ENCODE measurements around the gene STRAP.

The STRAP gene

GRCh38 chr12:15882118-15882971, at the start of gene STRAP:
Gene STRAP, plus strand, starts transcription at chr12:15882387. Its CDS starts 321 bp downstream, at chr12:15882708.
- in situ Hi-C loops (cut with HindIII; ENCODE audit: low sequenced_read_pairs) = no loop called here

DNA sequence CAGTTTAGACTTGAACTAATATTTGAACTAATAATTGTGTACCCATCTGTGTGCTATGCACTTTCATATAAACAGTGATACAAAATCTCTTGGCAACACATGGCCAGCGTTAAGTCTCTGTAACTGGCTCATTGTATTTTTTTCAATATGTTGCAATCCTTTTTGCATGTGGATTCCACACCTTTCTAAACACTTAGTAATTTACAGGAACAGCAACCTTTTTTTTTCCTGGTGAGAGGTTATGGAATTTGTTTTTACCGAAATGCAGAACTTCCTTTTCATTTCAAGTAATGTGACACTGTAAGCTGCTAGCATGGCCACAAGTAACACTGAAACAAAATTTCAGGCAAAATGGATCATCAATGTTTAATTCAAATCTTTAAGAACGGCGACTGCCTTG, 47.6 kb upstream of the STRAP start:
- in situ Hi-C loops (cut with HindIII; ENCODE audit: low sequenced_read_pairs) = loop anchor here (25.0 kb wide), 1 partner anchor 272 kb away; no protein-coding TSS in a partner anchor

DNA sequence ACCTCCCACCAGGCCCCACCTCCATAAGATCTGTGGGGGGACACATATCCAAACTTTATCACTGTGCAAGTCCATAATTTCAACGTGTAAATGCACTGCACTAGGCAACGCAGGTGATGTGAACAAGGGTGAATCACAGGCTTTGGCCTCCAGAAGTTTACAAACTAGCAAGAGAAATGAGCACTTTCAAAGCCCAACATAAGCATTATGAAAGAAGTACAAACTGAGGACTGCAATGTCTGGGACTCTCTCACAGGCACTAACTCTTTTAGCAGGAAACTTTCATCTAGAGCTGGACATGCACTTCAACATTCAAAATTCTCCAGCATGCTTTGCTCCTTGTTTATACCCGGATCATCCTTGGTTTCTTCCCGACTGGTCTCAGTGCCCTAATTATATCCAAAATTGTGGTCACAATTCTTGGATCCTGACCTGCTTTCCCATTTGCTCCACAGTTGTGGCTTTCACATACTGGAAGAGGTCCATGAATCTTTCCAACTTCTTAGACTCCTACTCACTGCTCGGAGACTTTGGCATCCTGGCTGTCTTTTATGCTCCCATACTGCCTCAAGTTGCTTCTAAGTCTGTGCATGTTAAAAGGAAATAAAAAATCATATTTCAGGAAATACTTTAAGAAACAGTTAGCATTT, 44.9 kb upstream of the STRAP start:
- in situ Hi-C loops (cut with HindIII; ENCODE audit: low sequenced_read_pairs) = loop anchor here (25.0 kb wide), 1 partner anchor 275 kb away; no protein-coding TSS in a partner anchor

DNA sequence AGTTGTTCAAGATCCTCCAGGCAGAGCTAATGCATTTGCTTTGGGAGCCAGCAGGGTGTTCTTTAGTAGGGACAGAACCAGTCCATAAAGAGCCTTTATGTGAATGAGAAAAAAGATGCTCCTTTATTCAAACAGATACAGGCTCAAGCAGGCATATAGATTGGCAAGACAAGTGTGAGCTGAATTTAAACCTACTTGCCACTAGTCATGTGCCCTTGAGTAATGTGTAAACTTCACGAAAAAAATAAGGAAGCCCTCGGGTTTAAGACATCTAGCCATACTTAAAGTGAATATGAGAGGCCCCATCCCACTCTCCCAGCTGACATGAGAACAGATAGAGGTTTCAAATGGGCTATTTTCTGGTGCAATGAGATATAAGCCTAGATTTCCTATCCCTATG, 43.1 kb upstream of the STRAP start:
- in situ Hi-C loops (cut with HindIII; ENCODE audit: low sequenced_read_pairs) = loop anchor here (25.0 kb wide), 1 partner anchor 277 kb away; no protein-coding TSS in a partner anchor

DNA sequence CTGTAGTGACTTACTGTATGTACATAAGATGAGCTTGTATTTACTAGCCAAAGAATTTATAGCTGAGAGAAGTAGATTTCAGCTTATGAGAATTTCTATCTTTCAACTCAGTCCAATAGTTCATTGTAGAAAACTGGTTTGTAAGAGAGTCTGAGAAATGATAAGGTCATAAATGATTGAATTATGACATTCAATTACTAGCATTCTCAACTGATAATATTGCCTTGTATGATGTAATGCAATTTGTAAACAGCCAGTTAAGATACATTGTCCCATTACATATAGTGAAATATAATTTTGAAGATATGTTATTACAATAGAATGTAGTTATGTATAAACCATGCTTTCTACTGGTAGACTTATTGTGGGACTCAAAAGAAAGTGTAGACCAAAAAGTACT, 42.5 kb upstream of the STRAP start:
- in situ Hi-C loops (cut with HindIII; ENCODE audit: low sequenced_read_pairs) = loop anchor here (25.0 kb wide), 1 partner anchor 277 kb away; no protein-coding TSS in a partner anchor

- in situ Hi-C loops (cut with HindIII; ENCODE audit: low sequenced_read_pairs) = loop anchor here (25.0 kb wide), 1 partner anchor 280 kb away; no protein-coding TSS in a partner anchor
These were observed 40.1 kb upstream of the STRAP start for GRCh38 chr12:15842108-15842507.

DNA sequence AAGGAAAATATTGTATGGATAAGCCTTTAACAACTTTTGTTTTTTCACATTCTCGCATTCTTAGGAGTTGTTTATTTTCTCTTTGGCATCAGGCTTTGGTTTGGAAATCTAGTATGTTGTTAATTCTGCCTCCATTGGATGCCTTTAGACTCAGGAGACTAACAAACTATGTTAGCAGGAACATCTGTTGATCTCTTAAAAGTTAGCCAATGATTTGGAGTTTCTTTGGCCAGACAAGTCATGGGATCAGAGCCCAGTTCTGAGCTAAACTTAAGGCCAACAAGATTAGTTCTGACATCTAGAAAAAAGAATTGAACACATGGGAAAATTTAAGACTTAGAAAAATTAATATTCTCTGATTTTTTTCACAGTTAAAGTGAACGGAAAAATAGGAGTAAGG, 35.3 kb upstream of the STRAP start:
- in situ Hi-C loops (cut with HindIII; ENCODE audit: low sequenced_read_pairs) = loop anchor here (25.0 kb wide), 1 partner anchor 285 kb away; no protein-coding TSS in a partner anchor

DNA sequence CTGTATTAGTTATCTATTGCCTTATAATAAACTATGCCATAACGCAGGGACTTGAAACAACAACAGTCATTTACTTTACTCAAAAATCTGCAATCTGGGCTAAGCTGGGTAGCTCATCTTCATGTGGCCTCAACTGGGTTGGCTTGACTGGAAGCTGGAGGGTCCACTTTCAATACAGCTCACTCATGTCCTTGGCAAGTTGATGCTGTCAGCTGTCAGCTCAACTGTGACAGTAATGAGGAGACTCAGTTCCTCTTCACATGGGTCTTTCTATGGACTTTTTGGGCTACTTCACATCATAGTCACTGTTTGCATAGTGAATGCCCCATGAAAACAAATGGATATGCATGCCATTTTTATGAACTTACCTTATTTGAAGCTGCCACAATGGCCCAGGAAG, 33.6 kb upstream of the STRAP start:
- in situ Hi-C loops (cut with HindIII; ENCODE audit: low sequenced_read_pairs) = loop anchor here (25.0 kb wide), 1 partner anchor 286 kb away; no protein-coding TSS in a partner anchor

- in situ Hi-C loops (cut with HindIII; ENCODE audit: low sequenced_read_pairs) = no loop called here
These were observed 31.1 kb upstream of the STRAP start for GRCh38 chr12:15851045-15851620.

GRCh38 chr12:15851919-15852318, 30.3 kb upstream of the STRAP start:
- in situ Hi-C loops (cut with HindIII; ENCODE audit: low sequenced_read_pairs) = no loop called here

DNA sequence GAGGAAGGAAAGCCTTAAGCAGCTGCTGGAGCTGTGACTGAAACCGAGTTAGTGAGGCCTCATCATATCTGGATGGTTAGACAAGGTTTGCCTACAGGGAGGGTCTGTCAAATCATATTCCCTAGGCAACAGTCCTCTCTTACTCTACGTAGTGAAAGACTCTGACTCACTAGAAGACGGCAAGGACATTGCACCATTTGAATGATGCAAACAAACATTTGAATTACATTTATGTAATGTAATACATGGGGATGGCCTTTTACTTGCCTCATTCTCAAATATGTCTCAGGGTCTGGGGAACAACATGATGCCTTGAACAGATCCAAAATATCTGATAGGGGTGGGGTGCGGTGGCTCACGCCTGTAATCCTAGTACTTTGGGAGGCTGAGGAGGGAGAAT, 29.8 kb upstream of the STRAP start:
- in situ Hi-C loops (cut with HindIII; ENCODE audit: low sequenced_read_pairs) = no loop called here

DNA sequence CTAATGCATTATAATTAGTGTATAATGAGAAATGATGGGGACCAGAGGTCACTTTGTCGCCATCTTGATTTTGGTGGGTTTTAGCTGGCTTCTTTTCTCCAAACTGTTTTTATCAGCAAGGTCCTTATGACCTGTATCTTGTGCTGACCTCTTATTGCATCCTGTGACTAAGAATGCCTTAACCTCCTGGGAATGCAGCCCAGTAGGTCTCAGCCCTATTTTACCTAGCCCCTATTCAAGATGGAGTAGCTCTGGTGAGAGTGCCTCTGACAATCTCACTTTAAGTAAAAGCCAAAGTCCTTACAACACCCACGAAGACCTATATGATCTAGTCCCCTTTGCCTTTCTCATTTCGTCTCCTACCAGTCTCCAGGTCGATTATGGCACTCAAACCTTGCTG, 28.3 kb upstream of the STRAP start:
- in situ Hi-C loops (cut with HindIII; ENCODE audit: low sequenced_read_pairs) = no loop called here

DNA sequence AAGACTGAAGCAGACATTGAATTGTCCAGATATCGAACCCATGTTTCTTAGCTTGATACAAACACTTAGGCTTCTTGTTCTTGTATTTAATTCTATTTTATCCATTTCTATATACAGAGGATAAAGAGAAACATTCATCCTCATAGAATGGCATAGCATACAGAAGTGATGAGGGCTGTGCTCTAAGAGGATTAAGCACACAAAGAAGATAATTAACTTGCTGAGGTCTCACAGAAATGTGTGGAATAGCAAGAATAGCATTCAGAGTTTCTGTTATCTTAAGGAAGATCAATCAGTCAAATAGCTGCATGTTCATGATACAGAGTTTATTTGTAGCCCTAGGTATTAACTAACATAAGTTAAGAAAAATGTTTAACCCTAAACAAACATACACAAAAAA, 27.3 kb upstream of the STRAP start:
- in situ Hi-C loops (cut with HindIII; ENCODE audit: low sequenced_read_pairs) = no loop called here

DNA sequence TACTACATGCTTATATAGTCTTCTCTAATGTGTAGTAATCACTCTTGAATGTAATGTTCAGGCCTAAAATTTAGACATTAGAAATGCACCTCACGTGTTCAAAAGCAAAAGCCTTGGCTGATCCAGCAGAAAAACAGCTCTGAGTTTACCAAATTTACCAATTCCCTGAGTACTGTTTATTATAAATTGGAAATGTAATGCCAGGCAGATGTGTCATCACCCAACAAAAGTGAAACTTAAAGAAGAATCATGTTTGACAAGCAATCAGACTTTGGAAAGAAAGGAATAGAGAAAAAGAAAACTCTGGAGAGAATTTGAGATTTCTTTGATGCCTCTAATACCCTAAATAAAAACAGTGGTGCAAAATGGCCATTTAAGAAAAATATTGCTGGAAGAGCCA, 26.5 kb upstream of the STRAP start:
- in situ Hi-C loops (cut with HindIII; ENCODE audit: low sequenced_read_pairs) = no loop called here

- in situ Hi-C loops (cut with HindIII; ENCODE audit: low sequenced_read_pairs) = no loop called here
These were observed 25.8 kb upstream of the STRAP start for GRCh38 chr12:15856097-15856982.

GRCh38 chr12:15858353-15858752, 23.8 kb upstream of the STRAP start:
- in situ Hi-C loops (cut with HindIII; ENCODE audit: low sequenced_read_pairs) = no loop called here

DNA sequence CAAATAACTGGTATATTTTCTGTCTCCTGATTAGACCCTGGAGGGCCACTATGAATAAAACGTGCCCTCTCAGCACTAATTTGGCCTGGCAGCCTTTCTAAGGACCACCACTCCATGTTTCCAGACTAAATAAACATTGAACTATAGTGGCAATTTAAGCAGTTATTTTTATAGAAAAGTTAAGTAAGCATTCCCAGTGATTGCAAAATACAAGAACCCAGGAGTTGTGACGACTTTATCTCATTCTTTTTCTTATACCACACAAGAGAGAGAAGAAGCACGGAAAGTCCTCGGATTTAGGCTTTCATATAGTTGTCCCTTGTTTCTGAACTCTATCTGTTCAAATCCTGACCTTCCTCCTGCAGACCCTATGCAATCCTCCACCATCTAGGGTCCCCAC, 23.1 kb upstream of the STRAP start:
- in situ Hi-C loops (cut with HindIII; ENCODE audit: low sequenced_read_pairs) = no loop called here

GRCh38 chr12:15861404-15861803, 20.8 kb upstream of the STRAP start:
- in situ Hi-C loops (cut with HindIII; ENCODE audit: low sequenced_read_pairs) = no loop called here

DNA sequence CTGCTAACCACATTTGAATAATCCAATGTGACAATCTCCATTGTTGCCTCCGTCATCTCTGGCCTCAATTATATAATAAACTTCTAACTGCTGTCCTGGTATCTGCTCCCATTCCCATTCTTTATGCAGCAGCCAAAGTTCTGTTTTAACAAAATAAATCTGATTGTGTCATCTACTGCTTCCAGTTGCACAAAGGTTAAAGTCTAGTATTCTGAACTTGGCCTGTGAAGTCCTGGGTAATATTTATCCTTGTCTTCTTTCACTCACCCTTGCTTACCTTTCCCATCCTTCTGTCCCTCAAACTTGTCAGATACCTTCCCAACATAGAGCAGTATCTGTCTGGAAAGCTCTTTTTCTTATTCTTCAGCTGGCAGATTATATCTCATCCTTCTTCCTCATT, 19.3 kb upstream of the STRAP start:
- in situ Hi-C loops (cut with HindIII; ENCODE audit: low sequenced_read_pairs) = no loop called here

DNA sequence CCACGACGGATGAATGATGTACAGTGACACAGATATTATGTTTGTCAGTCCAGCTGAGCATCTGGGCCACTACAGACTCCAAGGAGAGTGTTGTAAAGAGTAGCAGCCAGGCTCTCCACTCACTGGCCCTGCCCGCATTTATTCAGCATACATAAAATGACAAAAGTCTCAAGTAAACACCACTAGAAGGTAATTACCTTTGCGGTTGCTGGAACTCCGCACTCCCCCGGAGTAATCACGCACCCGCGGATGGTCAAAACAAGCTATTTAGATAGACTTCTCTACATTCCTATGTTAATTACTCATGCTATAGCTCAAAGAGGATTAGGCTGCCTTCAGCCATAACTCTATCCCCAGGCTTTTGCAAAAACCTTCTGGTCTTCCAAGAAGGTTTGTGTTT, 18.8 kb upstream of the STRAP start:
- in situ Hi-C loops (cut with HindIII; ENCODE audit: low sequenced_read_pairs) = no loop called here

- in situ Hi-C loops (cut with HindIII; ENCODE audit: low sequenced_read_pairs) = no loop called here
These were observed 18.2 kb upstream of the STRAP start for GRCh38 chr12:15863984-15864383.

All from DLD1 (cell line).